HS-5 (cell line): ENCODE results near the gene PRUNE1.
A peak's percentile ranks its signal among the peaks of the same experiment; 100 is the strongest.

Experiments used
- DNase-seq: peaks from one replicate; pipeline ENCODE4 v3.0.0-alpha.2; 2012; ENCODE audit warnings: low read depth

PRUNE1 gene

DNA sequence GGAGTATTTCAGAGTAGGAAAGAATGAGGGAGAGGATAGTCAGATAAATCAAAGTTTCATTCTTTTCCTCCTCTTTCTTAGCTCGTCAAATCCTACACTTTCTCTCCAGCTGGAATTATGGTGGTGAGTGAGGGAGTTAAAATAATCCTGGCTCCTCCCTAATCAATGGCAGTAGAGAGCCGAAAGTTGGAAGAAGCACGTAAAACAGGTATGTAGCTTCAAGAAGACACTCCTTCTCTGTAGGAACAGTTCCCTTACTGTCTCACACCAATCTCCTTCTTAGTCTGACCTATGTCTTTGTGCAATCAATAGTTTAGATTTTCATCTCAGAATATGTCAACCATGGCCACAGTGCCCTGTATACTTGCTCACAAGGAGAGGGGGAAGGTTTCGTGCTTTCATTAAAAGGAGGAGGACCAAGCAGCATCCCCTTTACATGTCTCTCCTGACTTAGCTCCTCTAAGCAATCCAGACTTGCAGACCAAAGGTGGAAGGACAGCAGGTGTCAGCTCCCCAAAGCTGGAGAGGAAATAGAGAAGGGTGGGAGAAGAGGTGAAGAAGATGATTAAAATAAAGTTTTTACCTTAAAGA, 2.4 kb upstream of the PRUNE1 start:
- no peak for DNase-seq

DNA sequence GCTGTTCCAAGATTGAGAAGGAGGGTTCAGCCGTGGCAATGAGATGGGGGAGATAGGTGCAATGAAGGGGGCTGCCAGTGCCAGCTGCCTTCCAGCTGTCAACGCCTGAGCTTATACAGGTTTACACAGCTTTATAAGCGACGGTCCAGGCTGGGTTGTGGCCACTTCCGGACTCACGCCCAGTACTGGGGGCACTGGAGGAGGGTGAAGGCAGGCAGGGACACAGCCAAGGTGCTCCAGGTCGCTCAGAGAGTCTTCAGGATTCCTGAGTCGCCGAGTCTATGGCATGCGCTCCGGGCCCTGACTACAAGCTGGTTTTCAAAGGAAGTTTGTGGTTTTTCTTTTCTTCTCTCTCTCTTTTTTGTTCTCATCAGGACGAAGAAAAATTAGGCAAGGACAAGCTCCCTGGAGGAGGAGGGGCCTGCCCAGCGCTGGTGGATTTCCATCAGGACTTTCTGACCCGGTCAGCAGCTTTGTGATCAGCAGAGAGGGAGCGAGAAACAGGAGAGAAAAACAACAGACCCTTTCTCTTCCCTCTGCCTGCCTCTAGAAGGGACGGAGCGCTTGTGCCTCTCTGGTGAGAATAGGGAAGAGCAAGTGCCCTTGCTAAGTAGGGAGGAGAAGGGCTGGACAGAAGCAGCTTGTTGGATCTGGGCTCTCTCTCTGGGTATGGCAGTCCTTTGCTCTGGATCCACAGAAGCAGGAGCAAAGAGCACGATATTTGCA, 1.8 kb upstream of the PRUNE1 start, which contains the start of gene MINDY1:
Gene MINDY1, minus strand, starts transcription at position 576 of the 726 bp plus-strand sequence. CDS start 4,285 bp downstream, outside the sequence.
- peak; percentile 49 for DNase-seq

DNA sequence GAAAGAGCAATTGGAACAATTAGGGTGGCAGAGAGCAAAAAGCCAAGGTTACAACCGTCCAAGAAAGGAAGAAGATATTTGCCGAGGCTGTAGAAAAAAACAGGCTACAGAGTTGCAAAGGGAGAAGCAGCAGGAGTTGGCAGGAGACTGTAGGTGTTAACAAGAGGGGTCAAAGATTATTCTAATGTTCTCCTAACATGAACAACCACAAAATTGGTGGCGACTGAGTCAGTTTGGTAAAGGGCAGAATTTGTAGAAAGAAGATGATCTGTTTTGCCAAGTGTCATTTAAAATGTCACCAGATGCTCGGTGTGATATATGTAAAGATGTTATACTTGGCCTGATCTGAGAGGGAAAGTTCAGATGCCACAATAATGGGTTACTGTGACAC, 401 bp upstream of the PRUNE1 start:
- no peak for DNase-seq

DNA sequence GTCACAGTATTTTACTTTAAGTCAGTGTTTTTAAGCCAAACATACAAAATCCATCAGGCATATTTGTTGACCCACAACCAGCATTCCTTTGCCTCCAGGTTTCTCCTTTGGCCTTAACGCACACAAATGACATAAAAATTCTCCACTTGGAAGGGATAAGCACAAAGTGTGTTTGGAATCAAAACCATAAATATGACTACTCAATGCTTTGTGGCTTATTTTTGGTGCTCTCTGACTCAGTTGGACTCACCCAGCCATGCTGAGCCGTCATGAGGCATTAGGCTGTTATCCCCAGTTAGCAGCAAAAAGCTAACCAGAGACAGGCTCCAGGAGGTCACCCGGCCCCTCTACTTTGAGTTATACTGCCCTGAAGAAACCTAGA, 948 bp downstream of the PRUNE1 start:
- DNase-seq = no peak

DNA sequence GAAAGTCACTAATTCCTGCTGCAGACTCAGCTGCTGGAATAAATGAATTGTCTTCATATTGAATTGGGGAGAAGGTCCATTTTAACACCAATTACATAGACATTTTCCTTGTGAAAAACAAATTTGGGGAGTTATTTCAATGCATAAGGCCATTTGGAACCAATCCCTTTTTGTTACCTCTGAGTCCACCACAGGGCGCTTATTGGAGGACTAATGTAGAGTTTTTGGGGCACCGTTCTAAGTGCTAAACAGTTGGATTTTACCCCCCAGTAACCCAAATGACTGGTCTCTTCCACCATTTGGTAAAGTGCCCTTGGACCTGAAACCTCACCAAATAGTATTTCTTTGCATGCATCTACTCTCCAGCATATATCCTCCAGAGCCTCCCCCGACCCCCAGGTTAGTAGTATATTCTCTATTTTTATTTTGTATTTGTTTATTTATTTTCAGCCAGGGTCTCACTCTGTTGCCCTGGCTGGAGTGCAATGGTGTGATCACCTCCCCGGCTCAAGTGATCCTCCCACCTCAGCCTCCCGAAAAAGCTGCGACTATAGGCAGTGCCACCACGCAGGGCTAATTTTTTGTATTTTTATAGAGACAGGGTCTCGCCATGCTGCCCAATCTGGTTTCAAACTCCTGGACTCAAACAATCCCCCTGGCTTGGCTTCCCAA, 1.6 kb downstream of the PRUNE1 start:
- DNase-seq = no peak

DNA sequence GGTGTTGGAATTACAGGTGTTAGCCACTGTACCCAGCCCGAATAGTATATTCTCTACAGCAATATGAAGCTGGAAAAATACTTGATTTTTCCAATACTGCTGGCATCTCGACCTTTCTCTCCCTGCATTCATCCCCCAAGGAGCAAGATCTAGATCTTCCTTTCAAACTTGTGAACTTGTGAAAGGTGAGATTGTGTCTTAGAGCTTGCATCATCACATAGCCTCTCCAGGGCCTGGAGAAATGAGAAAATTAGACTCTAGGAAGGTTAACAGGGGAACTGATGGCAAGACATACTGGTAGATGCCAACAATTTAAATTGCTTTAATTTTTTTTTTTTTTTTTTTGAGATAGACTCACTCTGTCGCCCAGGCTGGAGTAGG, 2.1 kb downstream of the PRUNE1 start:
- DNase-seq = no peak

DNA sequence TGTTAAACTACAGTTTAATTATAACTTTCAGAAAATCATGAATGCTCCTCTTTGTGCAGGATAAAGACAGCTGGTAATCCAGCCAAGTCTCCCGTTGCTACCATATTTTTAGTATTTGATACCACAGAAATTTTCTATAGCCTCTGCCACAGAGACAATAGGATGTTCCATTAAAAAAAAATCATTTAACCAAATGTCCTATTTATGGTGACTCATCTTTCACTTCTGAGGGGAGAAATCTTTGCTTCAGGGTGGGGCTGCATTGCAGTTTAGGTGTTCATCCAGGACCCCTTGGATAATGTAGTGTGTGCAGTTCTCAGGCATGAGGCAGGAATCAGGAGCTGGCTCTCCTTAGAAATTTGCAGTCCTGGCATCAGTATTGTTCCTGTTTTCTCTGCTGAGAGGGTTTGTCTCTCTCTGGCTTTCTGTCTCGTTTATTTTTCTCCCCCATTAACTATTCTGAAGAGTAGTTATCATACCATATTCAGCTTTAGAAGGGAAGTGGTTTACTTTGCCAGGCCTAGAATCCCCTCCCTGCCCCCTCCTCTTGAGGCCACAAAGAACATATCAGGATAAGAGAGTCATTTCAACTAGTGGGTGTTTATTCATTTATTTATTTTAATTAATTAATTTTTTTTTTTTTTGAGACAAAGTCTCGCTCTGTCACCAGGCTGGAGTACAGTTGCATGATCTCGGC, 3.1 kb downstream of the PRUNE1 start:
- DNase-seq = no peak

DNA sequence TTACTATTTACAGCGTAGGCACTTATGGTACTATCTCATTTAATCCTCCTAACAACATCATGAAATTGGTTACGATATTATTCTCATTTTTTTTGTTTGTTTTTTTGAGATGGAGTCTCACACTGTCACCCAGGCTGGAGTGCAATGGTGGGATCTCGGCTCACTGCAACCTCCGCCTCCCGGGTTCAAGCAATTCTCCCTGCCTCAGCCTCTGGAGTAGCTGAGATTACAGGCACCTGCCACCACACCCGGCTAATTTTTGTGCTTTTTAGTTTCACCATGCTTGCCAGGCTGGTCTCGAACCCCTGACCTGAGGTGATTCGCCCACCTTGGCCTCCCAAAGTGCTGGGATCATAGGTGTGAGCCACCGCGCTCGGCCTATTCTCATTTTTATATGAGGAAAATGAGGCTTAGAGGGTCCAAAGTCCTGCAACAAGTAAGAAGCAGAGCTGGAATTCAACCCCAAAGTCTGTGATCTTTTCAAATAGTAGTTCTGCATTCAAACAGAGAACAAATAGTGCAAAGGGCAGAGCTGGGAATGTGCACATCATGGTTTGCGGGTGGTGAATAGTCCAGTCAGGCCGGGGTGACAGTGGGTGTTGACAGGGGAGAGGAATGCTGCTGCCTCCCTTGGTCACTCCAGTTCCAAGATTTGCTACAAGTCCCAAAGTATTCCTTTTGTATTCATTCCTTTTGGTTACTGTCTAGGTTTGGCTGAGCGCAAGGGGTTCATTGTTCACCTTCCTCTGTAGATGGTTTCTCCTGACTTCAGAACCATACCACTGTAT, 4.6 kb downstream of the PRUNE1 start:
- no peak for DNase-seq

DNA sequence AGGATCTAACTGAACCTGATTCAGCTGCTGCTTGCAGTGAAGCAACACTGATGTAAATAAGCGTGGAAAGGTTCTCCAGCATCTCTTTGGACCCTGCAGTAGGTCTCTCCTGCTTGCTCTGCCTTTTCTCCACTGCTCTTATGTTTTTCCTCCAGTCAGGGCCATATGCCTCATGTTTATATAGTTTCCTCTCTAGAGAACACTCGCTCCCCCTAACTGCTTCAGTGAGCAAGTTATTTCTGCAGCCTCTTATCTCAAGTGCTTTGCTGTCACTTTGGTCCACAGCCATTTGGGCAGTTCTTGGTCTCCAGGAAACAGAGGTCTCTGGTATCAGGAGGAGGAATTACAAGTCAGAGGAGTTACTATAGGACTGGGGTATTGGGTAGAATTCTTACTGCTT, 5.3 kb downstream of the PRUNE1 start:
- no peak for DNase-seq

DNA sequence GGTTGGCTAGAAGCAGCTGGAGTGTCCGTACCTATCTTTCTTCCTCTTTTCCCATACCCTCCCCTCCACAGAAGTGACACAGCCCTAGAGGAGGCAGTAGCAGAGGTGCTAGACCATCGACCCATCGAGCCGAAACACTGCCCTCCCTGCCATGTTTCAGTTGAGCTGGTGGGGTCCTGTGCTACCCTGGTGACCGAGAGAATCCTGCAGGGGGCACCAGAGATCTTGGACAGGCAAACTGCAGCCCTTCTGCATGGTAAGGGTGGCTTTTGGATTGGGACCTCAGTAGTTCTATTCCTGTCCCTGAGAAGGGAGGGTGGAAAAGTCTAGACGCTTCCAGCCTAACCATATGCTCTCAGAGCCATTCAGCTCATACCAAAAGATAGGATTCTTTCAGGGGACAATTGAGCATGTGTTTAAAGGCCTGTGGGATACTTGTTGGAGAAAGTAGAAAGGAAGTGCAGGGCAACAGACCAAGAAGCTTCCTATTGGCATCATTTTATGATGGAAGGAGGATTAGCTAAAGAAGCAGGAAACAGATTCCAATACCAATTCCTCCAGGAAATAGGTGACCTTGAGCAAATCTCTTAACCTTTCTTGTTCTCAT, 16.4 kb downstream of the PRUNE1 start:
- DNase-seq = no peak

DNA sequence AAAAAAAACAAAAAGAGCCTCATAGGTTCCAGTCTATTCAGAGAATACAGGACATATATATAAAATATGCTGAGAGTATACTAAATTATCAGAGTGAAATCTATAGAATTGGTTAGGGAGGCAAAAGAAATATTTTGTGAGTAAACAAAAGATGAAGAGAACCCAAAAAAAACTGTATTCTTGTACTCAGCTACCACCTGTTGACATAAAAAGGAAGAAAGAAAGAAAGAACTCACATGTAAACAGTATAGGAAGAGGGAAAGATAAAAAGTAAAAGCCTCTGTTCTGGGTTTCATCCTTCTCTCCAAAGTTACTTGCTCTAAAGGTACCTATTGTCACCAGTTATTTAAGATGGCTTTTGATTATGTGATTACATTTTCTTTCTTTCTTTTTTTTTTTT, 18.2 kb downstream of the PRUNE1 start:
- DNase-seq = no peak

DNA sequence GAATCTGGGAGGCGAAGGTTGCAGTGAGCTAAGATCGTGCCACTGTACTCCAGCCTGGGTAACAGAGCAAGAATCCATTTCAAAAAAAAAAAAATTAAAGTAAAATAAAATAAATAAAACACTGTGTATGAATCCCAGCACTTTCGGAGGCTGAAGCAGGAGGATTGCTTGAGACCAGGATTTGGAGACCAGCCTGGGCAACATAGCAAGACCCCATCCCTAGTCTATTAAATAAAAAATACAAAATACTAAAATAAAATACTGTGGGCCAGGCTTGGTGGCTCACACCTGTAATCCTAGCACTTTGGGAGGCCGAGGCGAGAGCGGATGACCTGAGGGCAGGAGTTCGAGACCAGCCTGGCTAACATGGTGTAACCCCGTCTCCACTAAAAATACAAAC, 23.9 kb downstream of the PRUNE1 start:
- DNase-seq = no peak

DNA sequence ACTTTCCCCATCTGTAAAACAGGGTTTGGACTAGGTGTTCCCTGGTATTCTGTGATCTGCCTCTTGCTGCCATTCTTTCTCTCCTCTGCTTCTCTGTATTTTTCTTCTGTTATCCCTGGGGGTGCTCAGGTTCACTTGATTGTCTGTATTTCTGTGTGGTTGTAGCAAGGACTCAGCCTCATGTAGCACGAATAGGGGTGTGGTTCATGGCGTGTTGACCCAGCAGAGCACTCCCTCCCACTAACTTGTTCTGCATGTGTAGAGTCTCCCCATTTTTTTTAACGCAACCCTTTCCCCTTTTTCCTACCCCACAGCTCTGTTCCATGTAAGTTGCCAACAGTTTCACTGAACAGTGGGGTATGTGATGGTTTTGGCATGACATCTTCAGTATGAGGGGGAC, 26.9 kb downstream of the PRUNE1 start:
- no peak for DNase-seq

DNA sequence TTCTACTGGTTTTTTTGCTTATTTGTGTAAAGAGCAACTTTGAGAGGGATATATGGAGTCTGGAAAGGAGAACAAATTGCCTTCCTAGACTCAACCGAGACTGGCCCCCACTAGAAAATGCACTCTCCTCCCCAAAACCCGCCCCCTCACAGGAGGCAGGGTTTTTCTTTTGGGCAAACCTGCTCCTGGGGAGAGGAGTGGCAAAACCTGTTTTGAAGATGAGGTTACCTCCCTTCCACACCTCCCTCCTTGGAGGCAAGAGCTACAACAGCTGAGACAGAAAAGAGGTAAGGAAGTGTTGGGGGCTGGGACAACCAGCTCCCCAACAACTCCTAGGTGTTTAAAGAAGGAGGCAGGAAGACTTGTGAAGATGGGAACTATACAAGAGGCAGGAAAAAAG, 28.1 kb downstream of the PRUNE1 start, which contains the start of gene BNIPL:
Gene BNIPL, plus strand, starts transcription at position 231 of the 400 bp plus-strand sequence. Its CDS starts 140 bp downstream, at position 371.
- no peak for DNase-seq

DNA sequence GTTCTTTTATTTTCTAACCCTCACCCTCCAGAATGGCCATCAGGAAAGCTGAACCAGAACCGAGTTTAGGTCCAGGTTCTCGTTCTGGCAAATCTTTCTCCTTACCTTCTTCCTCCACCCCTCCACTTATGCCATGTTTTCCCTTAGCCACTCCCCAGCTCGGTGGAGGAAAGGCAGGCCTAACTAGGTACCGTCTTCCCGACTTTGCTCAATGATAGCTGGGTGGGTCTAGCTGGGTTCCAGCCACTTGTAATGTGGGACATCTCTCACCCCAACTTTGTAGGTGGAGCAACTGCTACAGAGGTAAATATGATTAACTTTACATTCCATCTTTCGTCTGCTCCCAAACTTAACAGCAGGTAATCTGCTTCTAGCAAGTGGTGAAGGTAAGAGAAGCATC, 28.8 kb downstream of the PRUNE1 start:
- no peak for DNase-seq

DNA sequence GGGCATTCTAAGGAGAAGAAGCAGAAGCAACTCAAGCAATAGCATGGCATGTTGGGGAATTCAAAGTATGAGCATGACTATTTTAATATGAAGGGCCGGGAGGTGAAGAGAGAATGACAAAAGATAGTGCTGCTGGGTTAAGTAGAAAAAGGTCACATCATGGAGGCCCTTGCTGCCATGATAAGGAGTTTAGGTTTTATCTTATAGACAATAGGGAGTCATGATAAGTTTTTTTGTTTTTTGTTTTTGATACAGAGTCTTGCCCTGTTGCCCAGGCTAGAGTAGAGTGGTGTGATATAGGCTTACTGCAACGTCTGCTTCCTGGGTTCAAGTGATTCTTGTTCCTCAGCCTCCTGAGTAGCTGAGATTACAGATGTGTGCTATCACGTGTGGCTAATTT, 31.3 kb downstream of the PRUNE1 start:
- no peak for DNase-seq

DNA sequence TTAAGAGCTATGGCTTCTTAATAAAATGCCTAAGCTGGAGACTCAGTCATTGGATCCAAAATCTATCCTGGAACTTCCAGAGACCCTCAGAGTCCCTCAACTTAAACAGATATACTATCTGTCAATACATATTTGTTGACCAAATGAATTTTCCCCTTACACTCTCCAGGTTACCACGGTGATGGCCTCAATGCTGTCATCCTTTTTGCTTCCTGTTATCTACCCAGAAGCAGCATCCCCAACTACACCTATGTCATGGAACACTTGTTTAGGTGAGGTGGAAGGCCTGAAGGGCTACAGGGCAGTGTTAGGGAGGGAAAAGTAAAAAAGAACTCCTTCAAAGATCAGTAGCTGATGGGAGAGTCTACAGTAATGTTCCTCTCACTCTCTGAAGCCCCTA, 34.9 kb downstream of the PRUNE1 start:
- no peak for DNase-seq

DNA sequence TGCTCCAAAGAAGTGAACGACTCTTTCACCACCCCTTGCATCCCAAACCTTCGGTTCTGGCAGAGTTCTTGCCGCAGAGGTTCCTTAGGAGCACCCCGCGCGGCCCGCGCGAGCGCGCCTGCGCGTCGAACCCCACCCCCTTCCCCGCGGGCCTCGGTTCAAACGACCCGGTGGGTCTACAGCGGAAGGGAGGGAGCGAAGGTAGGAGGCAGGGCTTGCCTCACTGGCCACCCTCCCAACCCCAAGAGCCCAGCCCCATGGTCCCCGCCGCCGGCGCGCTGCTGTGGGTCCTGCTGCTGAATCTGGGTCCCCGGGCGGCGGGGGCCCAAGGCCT, 39.3 kb downstream of the PRUNE1 start, which contains the start of gene C1orf56:
Gene C1orf56, plus strand, starts transcription at position 161 of the 334 bp plus-strand sequence. Its CDS starts 97 bp downstream, at position 258.
- DNase-seq = no peak

DNA sequence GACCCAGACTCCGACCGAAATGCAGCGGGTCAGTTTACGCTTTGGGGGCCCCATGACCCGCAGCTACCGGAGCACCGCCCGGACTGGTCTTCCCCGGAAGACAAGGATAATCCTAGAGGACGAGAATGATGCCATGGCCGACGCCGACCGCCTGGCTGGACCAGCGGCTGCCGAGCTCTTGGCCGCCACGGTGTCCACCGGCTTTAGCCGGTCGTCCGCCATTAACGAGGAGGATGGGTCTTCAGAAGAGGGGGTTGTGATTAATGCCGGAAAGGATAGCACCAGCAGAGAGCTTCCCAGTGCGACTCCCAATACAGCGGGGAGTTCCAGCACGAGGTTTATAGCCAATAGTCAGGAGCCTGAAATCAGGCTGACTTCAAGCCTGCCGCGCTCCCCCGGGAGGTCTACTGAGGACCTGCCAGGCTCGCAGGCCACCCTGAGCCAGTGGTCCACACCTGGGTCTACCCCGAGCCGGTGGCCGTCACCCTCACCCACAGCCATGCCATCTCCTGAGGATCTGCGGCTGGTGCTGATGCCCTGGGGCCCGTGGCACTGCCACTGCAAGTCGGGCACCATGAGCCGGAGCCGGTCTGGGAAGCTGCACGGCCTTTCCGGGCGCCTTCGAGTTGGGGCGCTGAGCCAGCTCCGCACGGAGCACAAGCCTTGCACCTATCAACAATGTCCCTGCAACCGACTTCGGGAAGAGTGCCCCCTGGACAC, 39.8 kb downstream of the PRUNE1 start:
- DNase-seq = no peak

DNA sequence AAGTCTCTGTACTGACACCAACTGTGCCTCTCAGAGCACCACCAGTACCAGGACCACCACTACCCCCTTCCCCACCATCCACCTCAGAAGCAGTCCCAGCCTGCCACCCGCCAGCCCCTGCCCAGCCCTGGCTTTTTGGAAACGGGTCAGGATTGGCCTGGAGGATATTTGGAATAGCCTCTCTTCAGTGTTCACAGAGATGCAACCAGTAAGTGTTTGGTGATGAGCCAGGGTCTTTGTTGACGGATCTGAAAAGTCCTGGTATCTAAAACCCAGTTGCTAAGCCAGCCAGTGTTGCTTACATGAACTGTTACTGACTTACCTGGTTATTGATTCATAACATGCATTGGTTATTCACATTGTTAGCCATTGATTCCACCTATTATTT, 40.4 kb downstream of the PRUNE1 start:
- no peak for DNase-seq

DNA sequence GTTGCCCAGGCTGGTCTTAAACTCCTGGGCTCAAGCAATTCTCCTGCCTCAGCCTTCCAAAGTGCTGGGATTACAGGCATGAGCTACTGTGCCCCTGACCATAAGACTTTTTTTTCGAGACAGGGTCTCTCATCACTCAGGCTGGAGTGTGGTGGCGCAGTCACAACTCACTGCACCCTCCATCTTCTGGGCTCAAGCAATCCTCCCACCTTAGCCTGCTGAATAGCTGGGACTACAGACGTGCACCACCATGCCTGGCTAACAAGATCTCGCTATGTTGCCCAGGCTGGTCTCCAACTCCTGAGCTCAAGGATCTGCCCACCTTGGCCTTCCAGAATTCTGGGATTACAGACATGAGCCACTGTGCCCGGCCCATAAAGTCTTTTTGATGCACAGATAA, 41.2 kb downstream of the PRUNE1 start:
- no peak for DNase-seq
